Activated B cell treated with CpG ODN at 0.5 μM for 24 hours (primary cell): Measurements from ENCODE around the gene ERCC5. TPM values are rescaled to one million over a fixed set of nuclear protein-coding genes. Genes with fewer than 3 reads are reported as not detected.

Experiments
- ATAC-seq: fragments of 200-7000 bp; cut with Tn5 transposase; one replicate; pipeline ENCODE4 v1.10.0; 2021; ENCODE audit warnings: low read depth, mild to moderate bottlenecking, moderate library complexity
- CTCF ChIA-PET: fragments of 350-600 bp; sonication (Branson Sonifier 250); formaldehyde crosslinking; loops from one replicate; lab custom pipeline; 2021; ENCODE audit warnings: antibody characterized with exemption; lab: Charles Lee
- POLR2A ChIA-PET: fragments of 350-600 bp; sonication (Branson Sonifier 250); formaldehyde crosslinking; loops from one replicate; lab custom pipeline; 2021; ENCODE audit warnings: antibody characterized with exemption; lab: Charles Lee
- DNase-seq: peaks from one replicate; pipeline ENCODE4 v3.0.0; 2022
- H3K27ac Mint-ChIP-seq: one replicate; pipeline ENCODE4 v1.8.0; 2020; ENCODE audit warnings: mixed read lengths
- H3K27me3 Mint-ChIP-seq: one replicate; pipeline ENCODE4 v1.8.0; 2021; ENCODE audit warnings: mixed read lengths
- H3K36me3 Mint-ChIP-seq: one replicate; pipeline ENCODE4 v1.8.0; 2021; ENCODE audit warnings: low read depth, mixed read lengths
- H3K4me1 Mint-ChIP-seq: one replicate; pipeline ENCODE4 v1.8.0; 2021; ENCODE audit warnings: mixed read lengths
- H3K4me3 Mint-ChIP-seq: one replicate; pipeline ENCODE4 v1.8.0; 2020; ENCODE audit warnings: mild to moderate bottlenecking, mixed read lengths
- H3K9me3 Mint-ChIP-seq: one replicate; pipeline ENCODE4 v1.8.0; 2020; ENCODE audit warnings: mixed read lengths
- CTCF ChIP-seq: fragments of 200-600 bp; IDR thresholded peaks from one replicate; pipeline ENCODE4 v1.8.0; 2022; ENCODE audit warnings: antibody characterized with exemption, mild to moderate bottlenecking
- intact Hi-C: fragments of 100-400 bp; cut with micrococcal nuclease; formaldehyde crosslinking; loops from one replicate; pipeline ENCODE4 v1.15.1; 2024
- total RNA-seq: library from RNA; stranded (reverse); gene quantifications from 2 replicates; pipeline ENCODE4 v1.2.3, GENCODE V29; 2022

ERCC5 gene
- total RNA-seq, 1 donor from 2014 or later, result 74.3 TPM

- ATAC-seq (no peak), DNase-seq (no peak)
- H3K36me3 Mint-ChIP-seq, result peaks cover 82% of the 10 kb centered on the region
These were observed 24.3 kb downstream of the ERCC5 start for GRCh38 chr13:102869948-102870676.

GRCh38 chr13:102870677-102871415 lies 25.0 kb downstream of the ERCC5 start:
- Mint-ChIP-seq H3K27me3 (no peaks in the 10 kb centered on the region), H3K9me3 (no peaks in the 10 kb centered on the region), H3K27ac (no peak overlapping the region), H3K4me3 (no peak overlapping the region), H3K4me1 (peaks cover 6% of the 10 kb centered on the region), H3K36me3 (peaks cover 82% of the 10 kb centered on the region)
- peak; percentile 63 for TF ChIP-seq CTCF
- DNase-seq, result no peak
- CTCF ChIA-PET, result interaction anchor here (0.7 to 2.0 kb wide), 15 partner anchors 8 to 1304 kb away, joined by 3 to 11 read pairs (median 3); partner anchors contain the start of gene ERCC5
- POLR2A ChIA-PET, result no interaction called here
- ATAC-seq, result peak; percentile 71
- intact Hi-C loops, result loop anchor here (2.0 kb wide), 1 partner anchor 14 kb away; no protein-coding TSS in a partner anchor

More at GRCh38 chr13:102869948-102870676, 24.3 kb downstream of the ERCC5 start:
- POLR2A ChIA-PET, result no interaction called here
- intact Hi-C loops, result loop anchor here (2.0 kb wide), 1 partner anchor 13 kb away; no protein-coding TSS in a partner anchor
- CTCF ChIA-PET, result interaction anchor here (0.7 to 2.0 kb wide), 15 partner anchors 8 to 1304 kb away, joined by 3 to 11 read pairs (median 3); partner anchors contain the start of gene ERCC5
- Mint-ChIP-seq H3K27ac (peak overlapping the region; percentile 18), H3K9me3 (no peaks in the 10 kb centered on the region), H3K4me3 (no peak overlapping the region), H3K4me1 (peaks cover 6% of the 10 kb centered on the region), H3K27me3 (no peaks in the 10 kb centered on the region)
- TF ChIP-seq CTCF, result no peak

GRCh38 chr13:102872131-102872530 lies 26.3 kb downstream of the ERCC5 start:
- Mint-ChIP-seq H3K4me3 (no peak overlapping the region), H3K27me3 (no peaks in the 10 kb centered on the region), H3K4me1 (peaks cover 6% of the 10 kb centered on the region), H3K9me3 (no peaks in the 10 kb centered on the region), H3K36me3 (peaks cover 83% of the 10 kb centered on the region), H3K27ac (no peak overlapping the region)
- POLR2A ChIA-PET, result no interaction called here
- DNase-seq (no peak), ATAC-seq (no peak)
- intact Hi-C loops, result no loop called here
- TF ChIP-seq CTCF, result no peak
- CTCF ChIA-PET, result no interaction called here

- peaks cover 83% of the 10 kb centered on the region for H3K36me3 Mint-ChIP-seq
These were observed 26.7 kb downstream of the ERCC5 start for GRCh38 chr13:102872531-102872930.

More at GRCh38 chr13:102872531-102872930, 26.7 kb downstream of the ERCC5 start:
- no peaks in the 10 kb centered on the region for H3K27me3 Mint-ChIP-seq
- TF ChIP-seq CTCF, result no peak
- DNase-seq (no peak), ATAC-seq (no peak)
- no peak overlapping the region for H3K27ac Mint-ChIP-seq
- H3K9me3 Mint-ChIP-seq, result no peaks in the 10 kb centered on the region
- POLR2A ChIA-PET, result no interaction called here
- H3K4me1 Mint-ChIP-seq, result peaks cover 6% of the 10 kb centered on the region
- intact Hi-C loops, result no loop called here
- CTCF ChIA-PET, result no interaction called here
- no peak overlapping the region for H3K4me3 Mint-ChIP-seq
